H1 (cell line): Measurements from ENCODE around the gene CPEB3. TPM values are rescaled to one million over a fixed set of nuclear protein-coding genes. Genes with fewer than 3 reads are reported as not detected.

Experiments used
- BCL11A ChIP-seq, 2 experiments: IDR thresholded peaks; one replicate each; pipeline ENCODE4 v1.6.1; 2011; ENCODE audit warnings: low read depth in 2 of 2, low read length in 2 of 2, mild to moderate bottlenecking in 2 of 2
- NANOG ChIP-seq: IDR thresholded peaks from 2 replicates; pipeline ENCODE4 v1.6.1; 2011; ENCODE audit warnings: low read length, low read depth, mild to moderate bottlenecking, inconsistent platforms; ENCODE audit not compliant: insufficient read depth, poor library complexity, severe bottlenecking
- POLR2AphosphoS5 ChIP-seq: IDR thresholded peaks from 2 replicates; pipeline ENCODE4 v1.6.1; 2011; ENCODE audit warnings: low read depth, low read length
- RNF2 ChIP-seq: fragments of 200-900, 300-1000 bp; sonication (generic); IDR thresholded peaks from 2 replicates; pipeline ENCODE4 v1.7.1; 2016; ENCODE audit warnings: borderline replicate concordance, low read depth, mild to moderate bottlenecking, antibody characterized with exemption, low read length; ENCODE audit not compliant: poor library complexity, severe bottlenecking; ENCODE audit errors: missing control alignments
- TCF12 ChIP-seq: IDR thresholded peaks from 2 replicates; pipeline ENCODE4 v1.6.1; 2011; ENCODE audit warnings: low read depth, mild to moderate bottlenecking, low read length
- polyA plus RNA-seq, 7 experiments: library from polyadenylated mRNA; depleted of rRNA in 3 of 7; stranded (reverse) in 5 of 7; unstranded in 2 of 7; fragments of >200 nt in 5 of 7; fragments of 200-250 nt in 2 of 7; gene quantifications; 1 replicate in 5 of 7; 2 replicates in 1 of 7; 4 replicates in 1 of 7; pipeline versions ENCODE4 v1.2.1 to v1.2.3, GENCODE V29; 2011 to 2013; ENCODE audit warnings: missing spikeins in 2 of 7, mixed read lengths in 2 of 7
- total RNA-seq: library from RNA; stranded (reverse); fragmentation: NEBNext Ultra II Directional; extraction: Animal tissue kit (Norgen Biotek cat#: 25700); gene quantifications from 2 replicates; pipeline ENCODE4 v1.2.1, GENCODE V29; 2021

Gene CPEB3
- total and polyA plus RNA-seq, 2 of the 8 experiments (the other 6 are each of a cell fraction or from before 2014, with no cell fraction given) = 0.39 to 1.7 TPM

- TF ChIP-seq NANOG = no peak
- TF ChIP-seq POLR2AphosphoS5 = no peak
- TF ChIP-seq BCL11A (IDR thresholded peaks at IDR 0.05; ENCODE audit: low read depth in 2 of 2, low read length in 2 of 2) = no peak
- no peak for TF ChIP-seq TCF12
- no peak for TF ChIP-seq RNF2
Observed at GRCh38 chr10:92291616-92291865, 663 bp upstream of the CPEB3 start (continued).
